ENCODE results near the gene KLHL1.
"Not testable (repeated sequence)": the region's sequence is repeated elsewhere in the genome, so short reads cannot be mapped to it uniquely, and the experiment has no call there.

KLHL1 gene

GRCh38 chr13:70108356-70109105 is at the start of gene KLHL1:
TSS of gene KLHL1 (minus strand) at chr13:70108452. CDS start at chr13:70107699, 753 bp downstream.
- DNase-seq: no peak

- DNase-seq: not testable (repeated sequence)
Observed at GRCh38 chr13:70142658-70143057, 34.4 kb upstream of the KLHL1 start.

- no peak for DNase-seq
Observed at GRCh38 chr13:70128098-70128497, 19.8 kb upstream of the KLHL1 start.

GRCh38 chr13:70125693-70126092 is 17.4 kb upstream of the KLHL1 start:
- no peak for DNase-seq

- no peak for DNase-seq
Observed at GRCh38 chr13:70117338-70117905, 9.2 kb upstream of the KLHL1 start.

- DNase-seq: no peak
Observed at GRCh38 chr13:70107498-70108281, 562 bp downstream of the KLHL1 start, which contains the start of gene ATXN8OS. TSS of gene ATXN8OS (plus strand) at chr13:70107826.

- DNase-seq: no peak
Observed at GRCh38 chr13:70107125-70107497, 1.1 kb downstream of the KLHL1 start.

GRCh38 chr13:70104481-70104880 is 3.8 kb downstream of the KLHL1 start:
- DNase-seq: no peak

- no peak for DNase-seq
Observed at GRCh38 chr13:70098669-70099068, 9.6 kb downstream of the KLHL1 start.

- no peak for DNase-seq
Observed at GRCh38 chr13:70090036-70090723, 18.1 kb downstream of the KLHL1 start.

- no peak for DNase-seq
Observed at GRCh38 chr13:70088926-70089325, 19.3 kb downstream of the KLHL1 start.

GRCh38 chr13:70087247-70087646 is 21.0 kb downstream of the KLHL1 start:
- DNase-seq: no peak

GRCh38 chr13:70080012-70080411 is 28.2 kb downstream of the KLHL1 start:
- DNase-seq: no peak

- DNase-seq: no peak
Observed at GRCh38 chr13:70054572-70054971, 53.7 kb downstream of the KLHL1 start.

- no peak for DNase-seq
Observed at GRCh38 chr13:70051531-70051930, 56.7 kb downstream of the KLHL1 start.

GRCh38 chr13:70043685-70044084 is 64.6 kb downstream of the KLHL1 start:
- no peak for DNase-seq

- DNase-seq: no peak
Observed at GRCh38 chr13:70042193-70042592, 66.1 kb downstream of the KLHL1 start.

- no peak for DNase-seq
Observed at GRCh38 chr13:70034286-70034685, 74.0 kb downstream of the KLHL1 start.

- DNase-seq: no peak
Observed at GRCh38 chr13:70027551-70027950, 80.7 kb downstream of the KLHL1 start.

- no peak for DNase-seq
Observed at GRCh38 chr13:70023516-70023915, 84.7 kb downstream of the KLHL1 start.

GRCh38 chr13:70022646-70023045 is 85.6 kb downstream of the KLHL1 start:
- no peak for DNase-seq

- no peak for DNase-seq
Observed at GRCh38 chr13:70016116-70016515, 92.1 kb downstream of the KLHL1 start.

- DNase-seq: no peak
Observed at GRCh38 chr13:70014337-70014736, 93.9 kb downstream of the KLHL1 start.
